Ureter (tissue), 1 donor: ENCODE results near the gene NVL. TPM values are rescaled to one million over a fixed set of nuclear protein-coding genes. Genes with fewer than 3 reads are reported as not detected.
"Not testable (repeated sequence)": the region's sequence is repeated elsewhere in the genome, so short reads cannot be mapped to it uniquely, and the experiment has no call there.

Experiments
- DNase-seq: peaks from one replicate; pipeline ENCODE4 v3.0.0-alpha.2; 2020; ENCODE audit warnings: low spot score
- total RNA-seq: library from RNA; stranded (reverse); gene quantifications from one replicate; pipeline ENCODE4 v1.2.4, GENCODE V29; 2023
- donor health status: DM: yes; HTN: yes; CAD: no.

Gene NVL
- total RNA-seq: 35.7 TPM

- DNase-seq: peak; percentile 87
Measured at GRCh38 chr1:224329842-224330753, at the start of gene NVL. Gene NVL (minus strand): TSS chr1:224330172. CDS start chr1:224330127, 45 bp downstream.

GRCh38 chr1:224378855-224379631 is 49.1 kb upstream of the NVL start:
- DNase-seq: no peak

DNA sequence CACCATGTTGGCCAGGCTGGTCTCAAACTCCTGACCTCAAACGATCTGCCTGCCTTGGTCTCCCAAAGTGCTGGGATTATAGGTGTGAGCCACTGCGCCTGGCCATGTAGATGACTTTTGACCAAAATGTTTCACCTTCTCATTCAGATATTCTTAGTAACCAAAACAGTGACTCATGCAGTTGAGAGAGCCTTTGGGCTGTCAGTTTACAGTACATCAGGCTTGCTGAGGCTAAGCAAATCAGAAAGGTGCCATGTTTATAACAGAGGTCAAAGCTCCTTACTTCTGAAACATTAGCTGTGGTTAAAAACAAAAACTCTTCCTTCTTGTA is 47.7 kb upstream of the NVL start:
- no peak for DNase-seq

GRCh38 chr1:224375059-224375458 is 45.1 kb upstream of the NVL start:
- DNase-seq: no peak

DNA sequence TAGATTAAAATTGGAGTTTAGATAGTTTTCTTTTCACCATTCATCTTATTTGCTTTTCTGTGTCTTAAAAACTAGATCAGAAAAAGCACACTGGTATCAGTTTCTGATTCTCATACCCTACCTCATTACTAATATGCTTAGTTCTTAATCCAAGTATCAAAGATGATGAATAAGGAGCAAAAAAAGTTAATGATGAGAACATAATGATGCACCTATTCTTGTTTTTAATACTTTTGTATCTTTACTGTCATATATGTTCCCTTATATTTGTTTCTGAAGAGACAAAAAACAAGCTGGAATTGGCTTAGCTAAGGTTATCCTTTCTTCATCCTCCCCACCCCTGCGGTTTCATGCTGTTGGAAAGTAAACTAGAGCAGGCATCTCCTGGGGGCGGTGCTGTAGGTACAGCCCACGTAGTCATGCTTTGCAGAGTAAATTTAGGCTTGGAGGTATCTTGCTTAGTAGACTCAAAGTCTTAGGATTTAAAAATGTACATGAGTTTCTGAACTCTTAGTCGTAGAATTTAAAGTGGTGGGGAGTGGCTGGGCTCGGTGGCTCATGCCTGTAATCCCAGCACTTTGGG is 43.1 kb upstream of the NVL start:
- no peak for DNase-seq

DNA sequence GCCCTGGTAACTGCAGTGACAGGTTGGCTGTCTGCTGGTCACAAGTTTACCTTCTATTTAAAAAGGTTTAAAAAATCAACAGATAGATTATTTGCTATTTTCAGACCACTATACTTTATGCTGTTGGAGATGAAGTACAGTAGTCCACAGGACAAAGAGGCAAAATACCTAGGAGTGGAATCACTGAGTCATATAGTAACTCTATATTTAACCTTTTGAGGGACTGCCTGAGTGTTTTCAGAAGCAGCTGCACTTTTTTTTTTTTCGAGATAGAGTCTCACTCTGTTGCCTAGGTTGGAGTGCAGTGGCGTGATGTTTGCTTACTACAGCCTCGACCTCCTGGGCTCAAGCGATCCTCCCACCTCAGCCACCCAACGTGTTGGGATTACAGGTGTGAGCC is 38.4 kb upstream of the NVL start:
- DNase-seq: no peak

GRCh38 chr1:224359207-224359606 is 29.2 kb upstream of the NVL start:
- DNase-seq: no peak

DNA sequence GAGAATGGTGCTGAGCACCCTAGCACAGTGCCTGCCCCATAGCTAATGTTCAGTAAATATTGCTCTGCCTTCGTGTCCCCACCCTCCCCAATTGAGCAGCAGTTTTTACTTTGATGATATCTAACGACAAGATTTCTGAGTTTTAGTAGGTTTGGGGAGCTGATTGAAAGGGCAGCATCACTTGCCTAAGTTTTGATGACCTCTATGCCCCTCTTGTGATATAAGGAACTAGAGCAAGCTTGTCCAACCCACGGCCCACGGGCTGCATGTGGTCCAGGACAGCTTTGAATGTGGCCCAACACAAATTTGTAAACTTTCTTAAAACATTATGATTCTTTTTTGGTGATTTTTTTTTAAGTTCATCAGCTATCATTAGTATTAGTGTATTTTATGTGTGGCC is 28.3 kb upstream of the NVL start:
- no peak for DNase-seq

DNA sequence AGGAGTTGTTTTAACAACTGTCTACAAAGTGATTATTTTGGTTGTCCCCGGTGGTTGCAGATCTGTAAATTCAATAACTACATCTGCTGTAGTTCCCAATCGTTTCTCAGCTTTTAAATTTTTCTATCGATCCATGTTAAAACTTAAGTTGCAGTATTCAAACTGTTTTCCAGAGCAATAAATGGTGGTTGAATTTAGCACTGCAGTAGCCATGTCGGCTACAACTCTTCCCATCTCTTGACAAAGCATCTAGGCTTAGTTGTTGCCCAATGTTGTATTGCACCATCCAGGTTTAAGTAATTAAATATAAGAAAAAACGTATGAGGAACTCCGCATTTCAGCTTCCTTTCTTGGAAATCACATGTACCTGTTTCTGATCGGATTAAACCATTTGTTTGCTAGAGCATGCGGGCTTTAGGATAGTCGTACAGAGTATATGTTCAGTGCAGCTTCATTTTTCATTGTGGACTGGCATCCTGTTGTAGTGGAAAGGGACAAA is 27.7 kb upstream of the NVL start:
- DNase-seq: no peak

- peak; percentile 94 for DNase-seq
Measured at GRCh38 chr1:224356685-224357625, 27.0 kb upstream of the NVL start, which contains the start of gene CNIH4. Gene CNIH4 (plus strand): TSS chr1:224356879. CDS start chr1:224356925, 46 bp downstream.

- DNase-seq: no peak
Measured at GRCh38 chr1:224353975-224354925, 24.3 kb upstream of the NVL start.

DNA sequence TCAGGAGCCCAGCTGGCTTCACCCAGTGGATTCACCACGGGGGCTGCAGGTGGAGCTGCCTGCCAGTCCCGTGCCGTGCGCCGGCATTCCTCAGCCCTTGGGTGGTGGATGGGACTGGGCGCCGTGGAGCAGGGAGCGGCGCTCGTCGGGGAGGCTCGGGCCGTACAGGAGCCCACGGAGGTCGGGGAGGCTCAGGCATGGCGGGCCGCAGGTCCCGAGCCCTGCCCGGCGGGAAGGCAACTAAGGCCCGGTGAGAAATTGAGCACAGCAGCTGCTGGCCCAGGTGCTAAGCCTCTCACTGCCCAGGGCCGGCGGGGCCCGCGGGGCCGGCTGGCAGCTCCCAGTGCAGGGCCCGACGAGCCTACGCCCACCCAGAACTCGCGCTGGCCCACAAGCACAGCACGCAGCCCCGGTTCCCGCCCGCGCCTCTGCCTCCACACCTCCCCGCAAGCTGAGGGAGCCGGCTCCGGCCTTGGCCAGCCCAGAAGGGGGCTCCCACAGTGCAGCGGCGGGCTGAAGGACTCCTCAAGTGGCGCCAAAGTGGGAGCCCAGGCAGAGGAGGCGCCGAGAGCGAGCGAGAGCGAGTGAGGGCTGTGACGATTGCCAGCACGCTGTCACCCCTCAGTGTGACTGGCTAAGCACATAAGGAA is 22.6 kb upstream of the NVL start:
- DNase-seq: not testable (repeated sequence)

DNA sequence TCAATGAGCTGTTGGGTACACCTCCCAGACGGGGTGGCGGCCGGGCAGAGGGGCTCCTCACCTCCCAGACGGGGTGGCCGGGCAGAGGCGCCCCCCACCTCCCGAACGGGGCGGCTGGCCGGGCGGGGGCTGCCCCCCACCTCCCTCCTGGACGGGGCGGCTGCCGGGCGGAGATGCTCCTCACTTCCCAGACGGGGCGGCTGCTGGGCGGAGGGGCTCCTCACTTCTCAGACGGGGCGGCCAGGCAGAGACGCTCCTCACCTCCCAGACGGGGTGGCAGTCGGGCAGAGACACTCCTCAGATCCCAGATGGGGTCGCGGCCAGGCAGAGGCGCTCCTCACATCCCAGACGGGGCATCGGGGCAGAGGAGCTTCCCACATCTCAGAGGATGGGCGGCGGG is 19.7 kb upstream of the NVL start:
- not testable (repeated sequence) for DNase-seq

DNA sequence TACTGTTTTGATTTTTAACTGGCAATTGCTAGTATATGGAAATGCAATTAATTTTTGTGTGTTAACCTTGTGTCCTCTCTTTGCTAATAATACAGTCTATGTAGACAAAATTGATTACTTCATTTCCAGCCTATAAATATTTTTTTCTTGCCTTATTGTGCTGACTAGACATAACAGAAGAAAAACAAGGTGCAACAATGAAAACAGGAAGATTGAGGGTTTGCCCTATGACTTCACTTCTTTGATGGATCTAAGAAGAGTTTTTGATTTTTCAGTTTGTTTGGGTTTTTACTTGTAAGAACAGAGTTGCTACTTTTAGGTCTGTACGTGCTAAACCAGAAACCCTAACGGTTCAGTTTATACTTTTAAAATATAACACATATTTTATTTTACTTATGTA is 18.2 kb upstream of the NVL start:
- no peak for DNase-seq

- DNase-seq: no peak
Measured at GRCh38 chr1:224343679-224344078, 13.7 kb upstream of the NVL start.

GRCh38 chr1:224340453-224341384 is 10.7 kb upstream of the NVL start:
- DNase-seq: not testable (repeated sequence)

- no peak for DNase-seq
Measured at GRCh38 chr1:224339442-224340033, 9.6 kb upstream of the NVL start.
